A673 (cell line): ENCODE data around the gene ZNF189.

Experiments
- CTCF ChIP-seq: fragments of 300-800, 200-600 bp; sonication (generic); conservative IDR thresholded peaks from 2 replicates; pipeline ENCODE4 v1.5.1; 2017; ENCODE audit warnings: low read depth, mild to moderate bottlenecking, antibody characterized with exemption, low read length, moderate library complexity, mixed read lengths
- EZH2 ChIP-seq: fragments of 200-600 bp; sonication (generic); IDR thresholded peaks from 2 replicates; pipeline ENCODE4 v1.6.1; 2017; ENCODE audit warnings: borderline replicate concordance, low read depth, mild to moderate bottlenecking, mixed read lengths, antibody characterized with exemption, low read length; ENCODE audit not compliant: poor library complexity, severe bottlenecking

- TF ChIP-seq EZH2: no peak
- TF ChIP-seq CTCF: no peak
These were observed 15.3 kb upstream of the ZNF189 start for GRCh38 chr9:101383361-101383760.
